ENCODE data around the gene CCNY. TPM values are rescaled to one million over a fixed set of nuclear protein-coding genes. Genes with fewer than 3 reads are reported as not detected.

Gene CCNY
- total and polyA plus RNA-seq, 2 of the 13 experiments (the other 11 are each of a cell fraction or from before 2014, with no cell fraction given) = 48.2 to 54.7 TPM

DNA sequence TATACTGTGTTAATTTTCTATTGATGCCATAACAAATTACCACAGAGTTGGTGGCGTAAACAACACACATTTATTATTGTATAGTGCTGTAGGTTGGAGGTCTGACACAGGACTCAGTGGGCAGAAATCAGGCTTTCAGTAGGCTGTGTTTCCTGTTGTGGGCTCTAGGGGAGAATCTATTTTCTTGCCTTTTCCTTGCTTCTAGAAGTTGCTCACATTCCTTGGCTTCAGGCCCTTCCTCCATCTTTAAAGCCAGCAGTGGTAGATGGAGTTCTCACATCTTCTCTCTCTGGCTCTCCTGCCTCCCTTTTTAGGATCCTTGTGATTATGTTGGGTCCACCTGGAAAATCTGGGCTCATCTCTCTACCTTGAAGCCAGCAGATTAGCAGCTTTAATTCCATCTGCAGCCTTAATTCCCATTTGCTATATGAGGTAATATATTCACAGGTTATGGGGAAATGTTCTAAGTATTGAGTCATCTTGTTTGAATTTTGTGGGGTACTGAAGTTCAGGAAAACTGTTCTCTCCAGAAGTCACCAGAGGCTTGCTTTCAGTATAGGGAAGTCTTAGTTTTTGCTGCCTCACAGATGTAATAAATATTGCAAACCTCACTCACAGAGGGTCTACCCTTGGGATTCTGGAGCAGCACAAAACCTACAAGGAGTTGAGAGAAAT, 38.9 kb downstream of the CCNY start:
- intact Hi-C loops (cut with micrococcal nuclease; ENCODE audit: unreplicated experiment) = no loop called here
- POLR2A ChIA-PET = no interaction called here

More for the DNA sequence above, 38.9 kb downstream of the CCNY start:
- no peak for DNase-seq (ENCODE audit: low spot score)
- in situ Hi-C loops (cut with HindIII; ENCODE audit: extremely low pct_ligation_motif_present, low pct_unique_long_range_greater_than_20kb) = no loop called here
- FAIRE-seq = no peak
- Histone ChIP-seq H3K79me2 (ENCODE audit: insufficient read depth, low read length) (peaks cover 97% of the 10 kb centered on the region), H3K36me3 (replicated peaks in 1 of 2; ENCODE audit: control insufficient read depth in 1 of 2, insufficient read depth in 2 of 2, low read length in 2 of 2) (no peaks in the 10 kb centered on the region), H3K4me2 (ENCODE audit: low read depth, low read length) (no peak overlapping the region), H3K27ac (ENCODE audit: extremely low read length, insufficient read depth, low read length) (no peak overlapping the region), H3K9ac (ENCODE audit: insufficient read depth, low read depth, low read length) (no peak overlapping the region), H4K20me1 (ENCODE audit: insufficient read depth, low read length) (peaks cover 16% of the 10 kb centered on the region), H3K27me3 (ENCODE audit: control insufficient read depth in 1 of 2, insufficient read depth in 2 of 2, low read length in 2 of 2) (no peaks in the 10 kb centered on the region), H3K4me3 (replicated peaks in 1 of 3; ENCODE audit: insufficient read depth in 1 of 3, low read depth in 2 of 3, low read length in 3 of 3) (no peak overlapping the region), H3K9me3 (ENCODE audit: low read length) (no peaks in the 10 kb centered on the region), H3K4me1 (ENCODE audit: insufficient read depth, low read length) (peaks cover 40% of the 10 kb centered on the region), H2AFZ (ENCODE audit: low read length) (no peak overlapping the region)
- TF ChIP-seq, protein P1, sequence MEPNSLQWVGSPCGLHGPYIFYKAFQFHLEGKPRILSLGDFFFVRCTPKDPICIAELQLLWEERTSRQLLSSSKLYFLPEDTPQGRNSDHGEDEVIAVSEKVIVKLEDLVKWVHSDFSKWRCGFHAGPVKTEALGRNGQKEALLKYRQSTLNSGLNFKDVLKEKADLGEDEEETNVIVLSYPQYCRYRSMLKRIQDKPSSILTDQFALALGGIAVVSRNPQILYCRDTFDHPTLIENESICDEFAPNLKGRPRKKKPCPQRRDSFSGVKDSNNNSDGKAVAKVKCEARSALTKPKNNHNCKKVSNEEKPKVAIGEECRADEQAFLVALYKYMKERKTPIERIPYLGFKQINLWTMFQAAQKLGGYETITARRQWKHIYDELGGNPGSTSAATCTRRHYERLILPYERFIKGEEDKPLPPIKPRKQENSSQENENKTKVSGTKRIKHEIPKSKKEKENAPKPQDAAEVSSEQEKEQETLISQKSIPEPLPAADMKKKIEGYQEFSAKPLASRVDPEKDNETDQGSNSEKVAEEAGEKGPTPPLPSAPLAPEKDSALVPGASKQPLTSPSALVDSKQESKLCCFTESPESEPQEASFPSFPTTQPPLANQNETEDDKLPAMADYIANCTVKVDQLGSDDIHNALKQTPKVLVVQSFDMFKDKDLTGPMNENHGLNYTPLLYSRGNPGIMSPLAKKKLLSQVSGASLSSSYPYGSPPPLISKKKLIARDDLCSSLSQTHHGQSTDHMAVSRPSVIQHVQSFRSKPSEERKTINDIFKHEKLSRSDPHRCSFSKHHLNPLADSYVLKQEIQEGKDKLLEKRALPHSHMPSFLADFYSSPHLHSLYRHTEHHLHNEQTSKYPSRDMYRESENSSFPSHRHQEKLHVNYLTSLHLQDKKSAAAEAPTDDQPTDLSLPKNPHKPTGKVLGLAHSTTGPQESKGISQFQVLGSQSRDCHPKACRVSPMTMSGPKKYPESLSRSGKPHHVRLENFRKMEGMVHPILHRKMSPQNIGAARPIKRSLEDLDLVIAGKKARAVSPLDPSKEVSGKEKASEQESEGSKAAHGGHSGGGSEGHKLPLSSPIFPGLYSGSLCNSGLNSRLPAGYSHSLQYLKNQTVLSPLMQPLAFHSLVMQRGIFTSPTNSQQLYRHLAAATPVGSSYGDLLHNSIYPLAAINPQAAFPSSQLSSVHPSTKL (CRISPR knock-in tag; IDR thresholded peaks at IDR 0.05) = no peak
- TF ChIP-seq NFYC (CRISPR knock-in tag; IDR thresholded peaks at IDR 0.05) = no peak
- TF ChIP-seq FOXC1 (CRISPR knock-in tag; IDR thresholded peaks at IDR 0.05; ENCODE audit: borderline replicate concordance) = no peak
- no peak for TF ChIP-seq ATF3 (CRISPR knock-in tag; IDR thresholded peaks at IDR 0.05)
- no peak for TF ChIP-seq ZNF550 (CRISPR knock-in tag; IDR thresholded peaks at IDR 0.05; ENCODE audit: borderline replicate concordance)
- TF ChIP-seq, protein P2, sequence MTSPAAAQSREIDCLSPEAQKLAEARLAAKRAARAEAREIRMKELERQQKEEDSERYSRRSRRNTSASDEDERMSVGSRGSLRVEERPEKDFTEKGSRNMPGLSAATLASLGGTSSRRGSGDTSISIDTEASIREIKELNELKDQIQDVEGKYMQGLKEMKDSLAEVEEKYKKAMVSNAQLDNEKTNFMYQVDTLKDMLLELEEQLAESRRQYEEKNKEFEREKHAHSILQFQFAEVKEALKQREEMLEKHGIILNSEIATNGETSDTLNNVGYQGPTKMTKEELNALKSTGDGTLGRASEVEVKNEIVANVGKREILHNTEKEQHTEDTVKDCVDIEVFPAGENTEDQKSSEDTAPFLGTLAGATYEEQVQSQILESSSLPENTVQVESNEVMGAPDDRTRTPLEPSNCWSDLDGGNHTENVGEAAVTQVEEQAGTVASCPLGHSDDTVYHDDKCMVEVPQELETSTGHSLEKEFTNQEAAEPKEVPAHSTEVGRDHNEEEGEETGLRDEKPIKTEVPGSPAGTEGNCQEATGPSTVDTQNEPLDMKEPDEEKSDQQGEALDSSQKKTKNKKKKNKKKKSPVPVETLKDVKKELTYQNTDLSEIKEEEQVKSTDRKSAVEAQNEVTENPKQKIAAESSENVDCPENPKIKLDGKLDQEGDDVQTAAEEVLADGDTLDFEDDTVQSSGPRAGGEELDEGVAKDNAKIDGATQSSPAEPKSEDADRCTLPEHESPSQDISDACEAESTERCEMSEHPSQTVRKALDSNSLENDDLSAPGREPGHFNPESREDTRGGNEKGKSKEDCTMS (CRISPR knock-in tag; conservative IDR thresholded peaks at IDR 0.05) = no peak
- TF ChIP-seq NFE2L1 (CRISPR knock-in tag; IDR thresholded peaks at IDR 0.05; ENCODE audit: borderline replicate concordance) = no peak
- no peak for TF ChIP-seq TAF15 (IDR thresholded peaks at IDR 0.05; ENCODE audit: low read depth, low read length, poor library complexity, severe bottlenecking)
- TF ChIP-seq BRD4 (CRISPR knock-in tag; IDR thresholded peaks at IDR 0.05) = no peak
- TF ChIP-seq HCFC1 (IDR thresholded peaks at IDR 0.05; ENCODE audit: low read depth, low read length) = no peak
- CTCF ChIA-PET (ENCODE audit: low intra/inter-chr PET ratio, low total read pairs) = no interaction called here
- ATAC-seq = no peak
- WGBS (ENCODE audit: low lambda C conversion rate) = 95% methylated on average over 1 of the region's 1 CpG
- no TSS peak for BruUV-seq (replicated peaks)

Measured in HepG2 (cell line).